Activated CD8-positive, alpha-beta T cell treated with anti-CD3 and anti-CD28 coated beads for 36 hours (primary cell): ENCODE measurements around the gene CD22. TPM values are rescaled to one million over a fixed set of nuclear protein-coding genes. Genes with fewer than 3 reads are reported as not detected.

ENCODE experiments used
- ATAC-seq: fragments of 200-7000 bp; cut with Tn5 transposase; one replicate; pipeline ENCODE4 v1.10.0; 2021; ENCODE audit warnings: mild to moderate bottlenecking, moderate library complexity
- CTCF ChIA-PET: fragments of 350-600 bp; sonication (Branson Sonifier 250); formaldehyde crosslinking; loops from one replicate; lab custom pipeline; 2021; ENCODE audit warnings: antibody characterized with exemption; lab: Charles Lee
- POLR2A ChIA-PET: fragments of 350-600 bp; sonication (Branson Sonifier 250); formaldehyde crosslinking; loops from one replicate; lab custom pipeline; 2021; ENCODE audit warnings: antibody characterized with exemption; lab: Charles Lee
- DNase-seq: peaks from one replicate; pipeline ENCODE4 v3.0.0-alpha.2; 2020
- H3K27ac Mint-ChIP-seq: one replicate; pipeline ENCODE4 v1.8.0; 2021; ENCODE audit warnings: mild to moderate bottlenecking, mixed read lengths
- H3K27me3 Mint-ChIP-seq: one replicate; pipeline ENCODE4 v1.8.0; 2021; ENCODE audit warnings: mixed read lengths
- H3K36me3 Mint-ChIP-seq: one replicate; pipeline ENCODE4 v1.8.0; 2021; ENCODE audit warnings: low read depth, mixed read lengths
- H3K4me1 Mint-ChIP-seq: one replicate; pipeline ENCODE4 v1.8.0; 2021; ENCODE audit warnings: low read depth, mixed read lengths
- H3K4me3 Mint-ChIP-seq: one replicate; pipeline ENCODE4 v1.8.0; 2021; ENCODE audit warnings: mild to moderate bottlenecking, moderate library complexity, mixed read lengths
- H3K9me3 Mint-ChIP-seq: one replicate; pipeline ENCODE4 v1.8.0; 2021; ENCODE audit warnings: mixed read lengths
- CTCF ChIP-seq: fragments of 200-600 bp; IDR thresholded peaks from one replicate; pipeline ENCODE4 v1.8.0; 2022; ENCODE audit warnings: antibody characterized with exemption, mild to moderate bottlenecking
- intact Hi-C: fragments of 100-400 bp; cut with micrococcal nuclease; formaldehyde crosslinking; loops from one replicate; pipeline ENCODE4 v1.10.0; 2022
- total RNA-seq, 2 experiments: library from RNA; stranded (reverse); gene quantifications; one replicate each; pipeline ENCODE4 v1.2.3, GENCODE V29; 2021

Gene CD22
- total RNA-seq, 2 experiments from 2014 or later, result 2.3 to 2.8 TPM

DNA sequence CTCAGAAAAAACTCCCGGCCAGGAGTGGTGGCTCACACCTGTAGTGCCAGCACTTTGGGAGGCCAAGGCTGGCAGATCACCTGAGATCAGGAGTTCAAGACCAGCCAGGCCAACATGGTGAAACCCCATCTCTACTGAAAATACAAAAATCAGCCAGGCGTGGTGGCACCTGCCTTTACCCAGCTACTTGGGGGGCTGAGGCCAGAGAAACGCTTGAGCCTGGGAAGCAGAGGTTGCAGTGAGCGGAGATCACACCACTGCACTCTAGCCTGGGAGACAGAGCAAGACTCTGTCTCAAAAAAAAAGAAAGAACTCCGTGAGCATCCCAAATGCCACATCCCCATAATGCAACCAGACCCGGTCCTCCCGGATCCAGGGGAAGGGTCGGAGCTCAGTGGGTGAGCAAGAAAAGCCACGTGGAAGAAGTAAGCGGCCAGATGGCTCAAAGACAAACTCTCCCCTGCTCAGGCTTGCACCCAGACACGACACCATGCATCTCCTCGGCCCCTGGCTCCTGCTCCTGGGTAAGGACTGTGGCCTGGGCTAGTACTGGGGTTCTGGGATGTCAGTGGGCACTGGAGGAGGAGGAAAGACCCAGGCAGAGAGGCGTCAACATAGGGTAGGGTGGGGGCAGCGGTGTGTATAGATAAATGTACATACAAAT, 2.7 kb downstream of the CD22 start:
- Mint-ChIP-seq H3K4me1 (peaks cover 18% of the 10 kb centered on the region), H3K9me3 (no peaks in the 10 kb centered on the region), H3K27me3 (peaks cover 13% of the 10 kb centered on the region), H3K27ac (no peak overlapping the region), H3K36me3 (no peaks in the 10 kb centered on the region), H3K4me3 (no peak overlapping the region)
- POLR2A ChIA-PET, result interaction anchor here (0.6 to 1.7 kb wide), 3 partner anchors 14 to 217 kb away, joined by 3 to 9 read pairs (median 4); no protein-coding TSS in a partner anchor
- ATAC-seq, result no peak
- TF ChIP-seq CTCF, result no peak
- intact Hi-C loops, result no loop called here
- CTCF ChIA-PET, result interaction anchor here (1.8 kb wide), 1 partner anchor 164 kb away, joined by 8 read pairs; no protein-coding TSS in a partner anchor
- no peak for DNase-seq

DNA sequence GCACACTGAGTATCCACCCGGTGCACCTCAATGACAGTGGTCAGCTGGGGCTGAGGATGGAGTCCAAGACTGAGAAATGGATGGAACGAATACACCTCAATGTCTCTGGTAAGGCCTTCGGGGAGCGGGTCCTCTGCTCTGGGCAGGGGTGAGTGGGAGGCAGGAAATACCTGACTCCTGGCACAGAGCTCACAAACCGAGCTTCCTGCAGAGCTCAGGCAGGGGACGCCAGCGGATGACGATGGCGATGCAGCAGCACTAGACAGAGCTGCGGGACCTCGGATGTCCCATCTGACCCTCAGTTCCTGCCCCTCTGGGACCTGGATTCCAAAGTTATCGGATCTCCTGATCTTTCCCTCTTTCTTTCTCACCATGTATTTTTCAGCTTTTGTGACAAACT, 3.8 kb downstream of the CD22 start:
- no peaks in the 10 kb centered on the region for H3K9me3 Mint-ChIP-seq
- H3K27me3 Mint-ChIP-seq, result peaks cover 13% of the 10 kb centered on the region
- H3K4me1 Mint-ChIP-seq, result peaks cover 18% of the 10 kb centered on the region
- H3K27ac Mint-ChIP-seq, result peak overlapping the region; percentile 78
- H3K4me3 Mint-ChIP-seq, result peak overlapping the region; percentile 17
- TF ChIP-seq CTCF, result peak; percentile 24
- peak; percentile 76 for DNase-seq
- peak; percentile 91 for ATAC-seq
- no peaks in the 10 kb centered on the region for H3K36me3 Mint-ChIP-seq
- POLR2A ChIA-PET, result interaction anchor here (0.6 to 1.7 kb wide), 4 partner anchors 9 to 537 kb away, joined by 3 to 9 read pairs (median 3); no protein-coding TSS in a partner anchor
- intact Hi-C loops, result no loop called here
- CTCF ChIA-PET, result interaction anchor here (0.6 to 1.8 kb wide), 6 partner anchors 16 to 288 kb away, joined by 3 to 8 read pairs (median 4); no protein-coding TSS in a partner anchor

DNA sequence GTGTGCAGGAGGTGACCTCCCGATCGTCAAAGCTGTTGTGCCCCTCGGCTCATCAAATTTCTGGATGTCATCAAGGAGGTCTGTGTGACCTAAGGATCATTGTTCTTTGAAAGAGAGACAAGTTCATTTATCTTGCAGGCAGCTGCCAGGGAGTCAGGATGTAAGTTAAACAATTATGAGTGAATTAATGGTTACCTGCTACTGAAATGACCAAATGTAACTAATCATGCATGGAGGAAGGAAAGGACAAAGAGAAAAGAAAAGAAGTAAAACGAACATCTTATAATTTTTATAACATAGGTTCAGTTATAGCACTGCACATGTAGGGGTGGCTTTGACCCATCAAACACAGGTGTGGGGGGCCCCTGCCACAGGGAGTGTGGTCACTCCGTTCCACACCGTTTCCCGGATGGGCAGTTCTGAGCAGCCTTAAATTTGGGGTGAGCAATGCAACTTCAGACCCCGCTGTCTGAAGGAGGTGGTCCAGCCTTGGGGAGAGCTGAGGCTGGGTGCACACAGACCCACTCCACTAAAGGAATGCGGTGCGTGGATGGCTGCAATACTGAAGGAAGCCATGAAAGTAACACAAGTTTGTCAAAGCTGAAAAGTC, 5.3 kb downstream of the CD22 start:
- Mint-ChIP-seq H3K4me1 (peaks cover 11% of the 10 kb centered on the region), H3K4me3 (no peak overlapping the region), H3K27me3 (peaks cover 11% of the 10 kb centered on the region), H3K27ac (no peak overlapping the region), H3K36me3 (no peaks in the 10 kb centered on the region), H3K9me3 (no peaks in the 10 kb centered on the region)
- ChIA-PET CTCF (interaction anchor here (0.7 to 1.6 kb wide), 5 partner anchors 11 to 290 kb away, joined by 3 to 5 read pairs (median 4); partner anchors contain the start of genes FXYD7 and USF2), POLR2A (interaction anchor here (0.9 to 1.3 kb wide), 2 partner anchors 8 to 13 kb away, joined by 3 read pairs; no protein-coding TSS in a partner anchor)
- DNase-seq (no peak), ATAC-seq (no peak)
- intact Hi-C loops, result no loop called here
- no peak for TF ChIP-seq CTCF

- Mint-ChIP-seq H3K4me3 (no peak overlapping the region), H3K9me3 (no peaks in the 10 kb centered on the region), H3K27me3 (peaks cover 5% of the 10 kb centered on the region), H3K4me1 (peaks cover 11% of the 10 kb centered on the region), H3K36me3 (no peaks in the 10 kb centered on the region), H3K27ac (no peak overlapping the region)
- TF ChIP-seq CTCF, result no peak
- intact Hi-C loops, result no loop called here
- ChIA-PET CTCF (no interaction called here), POLR2A (interaction anchor here (1.2 to 1.9 kb wide), 2 partner anchors 9 to 10 kb away, joined by 4 to 7 read pairs; no protein-coding TSS in a partner anchor)
- DNase-seq (no peak), ATAC-seq (no peak)
These were observed 7.4 kb downstream of the CD22 start for GRCh38 chr19:35336166-35336955.
